Astrocyte (in vitro differentiated cells and primary cell): Measurements from ENCODE around the gene ZNF225. TPM values are rescaled to one million over a fixed set of nuclear protein-coding genes. Genes with fewer than 3 reads are reported as not detected.
A peak's percentile ranks its signal among the peaks of the same experiment; 100 is the strongest.

Source experiments
- DNase-seq: peaks from one replicate; pipeline ENCODE4 v3.0.0-alpha.2; 2010; ENCODE audit warnings: low read depth
- FAIRE-seq: peaks from 2 replicates; lab custom pipeline; 2011; peaks lifted over from hg19 to GRCh38; lab: Jason Lieb, UNC
- H2AFZ ChIP-seq: 2 replicates; pipeline ENCODE4 v1.6.0; 2012; ENCODE audit warnings: low read depth, low read length, inconsistent platforms
- H3K27ac ChIP-seq: 2 replicates; pipeline ENCODE4 v1.5.1; 2011; ENCODE audit warnings: low read depth, low read length, inconsistent platforms
- H3K27me3 ChIP-seq: 2 replicates; pipeline ENCODE4 v1.6.0; 2011; ENCODE audit warnings: low read length, inconsistent platforms; ENCODE audit not compliant: insufficient read depth
- H3K36me3 ChIP-seq: 2 replicates; pipeline ENCODE4 v1.5.1; 2011; ENCODE audit warnings: low read length, inconsistent platforms; ENCODE audit not compliant: insufficient read depth
- H3K4me1 ChIP-seq: 2 replicates; pipeline ENCODE4 v1.5.1; 2011; ENCODE audit warnings: low read length, inconsistent platforms; ENCODE audit not compliant: insufficient read depth
- H3K4me2 ChIP-seq: 2 replicates; pipeline ENCODE4 v1.6.0; 2012; ENCODE audit warnings: low read length, inconsistent platforms
- H3K4me3 ChIP-seq: 2 replicates; pipeline ENCODE4 v1.5.1; 2011; ENCODE audit warnings: low read depth, mild to moderate bottlenecking, low read length, inconsistent platforms; ENCODE audit not compliant: insufficient read depth
- H3K79me2 ChIP-seq: 2 replicates; pipeline ENCODE4 v1.6.0; 2012; ENCODE audit warnings: mild to moderate bottlenecking, low read length, inconsistent platforms; ENCODE audit not compliant: insufficient read depth
- H3K9ac ChIP-seq: 2 replicates; pipeline ENCODE4 v1.6.0; 2012; ENCODE audit warnings: mild to moderate bottlenecking, low read length, inconsistent platforms
- H3K9me3 ChIP-seq: 2 replicates; pipeline ENCODE4 v1.5.1; 2012; ENCODE audit warnings: low read depth, mild to moderate bottlenecking, low read length, inconsistent platforms; ENCODE audit not compliant: insufficient read depth
- H4K20me1 ChIP-seq: 2 replicates; pipeline ENCODE4 v1.6.0; 2012; ENCODE audit warnings: low read length, inconsistent platforms; ENCODE audit not compliant: insufficient read depth
- H3K27ac Mint-ChIP-seq: one replicate; pipeline ENCODE4 v1.8.0; 2021; ENCODE audit warnings: mild to moderate bottlenecking, mixed read lengths; ENCODE audit not compliant: unreplicated experiment
- H3K27me3 Mint-ChIP-seq: one replicate; pipeline ENCODE4 v1.8.0; 2021; ENCODE audit warnings: low read depth, mixed read lengths; ENCODE audit not compliant: unreplicated experiment
- H3K36me3 Mint-ChIP-seq: one replicate; pipeline ENCODE4 v1.8.0; 2021; ENCODE audit warnings: low read depth, mixed read lengths; ENCODE audit not compliant: unreplicated experiment
- H3K4me1 Mint-ChIP-seq: one replicate; pipeline ENCODE4 v1.8.0; 2021; ENCODE audit warnings: low read depth, mixed read lengths; ENCODE audit not compliant: unreplicated experiment
- H3K4me3 Mint-ChIP-seq: one replicate; pipeline ENCODE4 v1.8.0; 2021; ENCODE audit warnings: mild to moderate bottlenecking, moderate library complexity, mixed read lengths; ENCODE audit not compliant: unreplicated experiment
- H3K9me3 Mint-ChIP-seq: one replicate; pipeline ENCODE4 v1.8.0; 2021; ENCODE audit warnings: mild to moderate bottlenecking, mixed read lengths; ENCODE audit not compliant: unreplicated experiment
- CTCF ChIP-seq: IDR thresholded peaks from 2 replicates; pipeline ENCODE4 v1.5.1; 2011; ENCODE audit warnings: low read depth, mild to moderate bottlenecking, inconsistent platforms, low read length, moderate library complexity; ENCODE audit not compliant: insufficient read depth
- EZH2 ChIP-seq: IDR thresholded peaks from 2 replicates; pipeline ENCODE4 v1.6.1; 2012; ENCODE audit warnings: mild to moderate bottlenecking, low read length, inconsistent platforms; ENCODE audit not compliant: insufficient read depth
- total RNA-seq: library from RNA; stranded (reverse); gene quantifications from 2 replicates; pipeline ENCODE4 v1.2.1, GENCODE V29; 2021

ZNF225 gene
- total RNA-seq, 1 donor from 2014 or later, result 4.7 TPM

GRCh38 chr19:44142059-44142433 is 28.8 kb downstream of the ZNF225 start:
- Histone ChIP-seq H2AFZ (peak overlapping the region; percentile 99), H3K79me2 (peaks cover 17% of the 10 kb centered on the region), H3K27me3 (no peaks in the 10 kb centered on the region), H3K4me2 (peak overlapping the region; percentile 98), H3K36me3 (peaks cover 5% of the 10 kb centered on the region), H3K4me3 (peak overlapping the region; percentile 94), H4K20me1 (no peaks in the 10 kb centered on the region), H3K27ac (no peak overlapping the region), H3K4me1 (peaks cover 13% of the 10 kb centered on the region), H3K9me3 (no peaks in the 10 kb centered on the region), H3K9ac (peak overlapping the region; percentile 85)
- Mint-ChIP-seq H3K36me3 (peaks cover 11% of the 10 kb centered on the region), H3K27ac (peak overlapping the region; percentile 78), H3K9me3 (no peaks in the 10 kb centered on the region), H3K27me3 (no peaks in the 10 kb centered on the region), H3K4me1 (peaks cover 4% of the 10 kb centered on the region), H3K4me3 (peak overlapping the region; percentile 95)
- FAIRE-seq, result no peak
- no peak for TF ChIP-seq EZH2
- no peak for TF ChIP-seq CTCF
- DNase-seq, result peak; percentile 26

GRCh38 chr19:44149776-44150175 is 36.6 kb downstream of the ZNF225 start:
- no peaks in the 10 kb centered on the region for H3K27me3 Mint-ChIP-seq
- H3K4me3 ChIP-seq, result no peak overlapping the region
- H4K20me1 ChIP-seq, result no peaks in the 10 kb centered on the region
- no peaks in the 10 kb centered on the region for H3K27me3 ChIP-seq
- DNase-seq, result no peak
- no peak overlapping the region for H3K27ac Mint-ChIP-seq
- H3K9ac ChIP-seq, result no peak overlapping the region
- H3K79me2 ChIP-seq, result no peaks in the 10 kb centered on the region
- H3K36me3 Mint-ChIP-seq, result peaks cover 38% of the 10 kb centered on the region
- H3K4me2 ChIP-seq, result no peak overlapping the region
- H2AFZ ChIP-seq, result no peak overlapping the region
- no peak for TF ChIP-seq CTCF
- TF ChIP-seq EZH2, result no peak
- H3K4me1 ChIP-seq, result no peaks in the 10 kb centered on the region
- no peak overlapping the region for H3K27ac ChIP-seq
- H3K9me3 Mint-ChIP-seq, result peaks cover 3% of the 10 kb centered on the region
- no peak overlapping the region for H3K4me3 Mint-ChIP-seq
- FAIRE-seq, result no peak
- no peaks in the 10 kb centered on the region for H3K9me3 ChIP-seq
- H3K4me1 Mint-ChIP-seq, result no peaks in the 10 kb centered on the region
- peaks cover 38% of the 10 kb centered on the region for H3K36me3 ChIP-seq

GRCh38 chr19:44151491-44151890 is 38.3 kb downstream of the ZNF225 start:
- TF ChIP-seq EZH2 (no peak), CTCF (no peak)
- peaks cover 9% of the 10 kb centered on the region for H3K9me3 ChIP-seq
- no peak overlapping the region for H3K27ac ChIP-seq
- H3K79me2 ChIP-seq, result no peaks in the 10 kb centered on the region
- DNase-seq (no peak), FAIRE-seq (no peak)
- H3K27ac Mint-ChIP-seq, result no peak overlapping the region
- no peak overlapping the region for H3K9ac ChIP-seq
- no peak overlapping the region for H2AFZ ChIP-seq
- peaks cover 45% of the 10 kb centered on the region for H3K36me3 ChIP-seq
- no peak overlapping the region for H3K4me3 ChIP-seq
- H3K9me3 Mint-ChIP-seq, result peaks cover 11% of the 10 kb centered on the region
- no peak overlapping the region for H3K4me2 ChIP-seq
- no peaks in the 10 kb centered on the region for H3K27me3 Mint-ChIP-seq
- H3K4me1 Mint-ChIP-seq, result no peaks in the 10 kb centered on the region
- no peaks in the 10 kb centered on the region for H4K20me1 ChIP-seq
- no peaks in the 10 kb centered on the region for H3K4me1 ChIP-seq
- no peak overlapping the region for H3K4me3 Mint-ChIP-seq
- no peaks in the 10 kb centered on the region for H3K27me3 ChIP-seq
- H3K36me3 Mint-ChIP-seq, result peaks cover 42% of the 10 kb centered on the region
